SU-DHL-6 (cell line): ENCODE data around the gene CPED1.
"Not testable (repeated sequence)": the region's sequence is repeated elsewhere in the genome, so short reads cannot be mapped to it uniquely, and the experiment has no call there.

Source experiments
- H2AFZ ChIP-seq: fragments of 200-600 bp; sonication (generic); 2 replicates; pipeline ENCODE4 v1.6.1; 2014; ENCODE audit warnings: low read depth, mild to moderate bottlenecking, moderate library complexity, mixed read lengths, antibody characterized with exemption, low read length; ENCODE audit not compliant: severe bottlenecking
- H3F3A ChIP-seq: fragments of 200-600 bp; shearing (Covaris generic); 2 replicates; pipeline ENCODE4 v1.6.0; 2016; ENCODE audit warnings: antibody characterized with exemption, mild to moderate bottlenecking; ENCODE audit not compliant: insufficient read depth
- H3K27ac ChIP-seq: fragments of 200-600 bp; sonication (generic); 2 replicates; pipeline ENCODE4 v1.5.1; 2016; ENCODE audit warnings: low read depth, mild to moderate bottlenecking, low read length, moderate library complexity, mixed read lengths
- H3K27me3 ChIP-seq: fragments of 200-600 bp; sonication (generic), shearing (Covaris generic); 2 replicates; pipeline ENCODE4 v1.6.0; 2014; ENCODE audit warnings: mild to moderate bottlenecking, low read length
- H3K36me3 ChIP-seq: fragments of 200-600 bp; sonication (generic); 2 replicates; pipeline ENCODE4 v1.6.1; 2014; ENCODE audit warnings: mild to moderate bottlenecking, low read length, mixed read lengths
- H3K4me2 ChIP-seq: fragments of 300-600, 200-600 bp; shearing (Covaris generic), sonication (generic); 2 replicates; pipeline ENCODE4 v1.6.0; 2014; ENCODE audit warnings: low read length, low read depth, mild to moderate bottlenecking; ENCODE audit not compliant: poor library complexity, severe bottlenecking
- H3K4me3 ChIP-seq: fragments of 200-600 bp; sonication (generic); 2 replicates; pipeline ENCODE4 v1.5.1; 2014; ENCODE audit warnings: antibody characterized with exemption, low read length, mild to moderate bottlenecking, mixed read lengths; ENCODE audit not compliant: insufficient read depth, poor library complexity, severe bottlenecking
- H3K79me2 ChIP-seq: fragments of 200-600 bp; sonication (generic); 2 replicates; pipeline ENCODE4 v1.6.1; 2014; ENCODE audit warnings: mild to moderate bottlenecking, low read length, moderate library complexity; ENCODE audit not compliant: insufficient read depth
- H3K9ac ChIP-seq: fragments of 200-600 bp; sonication (generic); 2 replicates; pipeline ENCODE4 v1.7.0; 2014; ENCODE audit warnings: mild to moderate bottlenecking, low read length
- H3K9me2 ChIP-seq: fragments of 200-600 bp; sonication (generic); replicated peaks from 2 replicates; pipeline ENCODE4 v1.6.1; 2014; ENCODE audit warnings: low read length; ENCODE audit not compliant: insufficient read depth
- H3K9me3 ChIP-seq: fragments of 200-600 bp; sonication (generic); 2 replicates; pipeline ENCODE4 v1.6.1; 2014; ENCODE audit warnings: low read length, mixed read lengths; ENCODE audit not compliant: insufficient read depth
- H4K20me1 ChIP-seq: fragments of 200-600 bp; sonication (generic); 2 replicates; pipeline ENCODE4 v1.6.1; 2014; ENCODE audit warnings: low read depth, mild to moderate bottlenecking, antibody characterized with exemption, low read length, moderate library complexity, mixed read lengths
- EZH2phosphoT487 ChIP-seq: fragments of 200-600 bp; sonication (generic), shearing (Covaris generic); conservative IDR thresholded peaks from 2 replicates; pipeline ENCODE4 v1.6.1; 2018; ENCODE audit warnings: mild to moderate bottlenecking, antibody characterized with exemption, low read length, moderate library complexity, mixed read lengths
- TF ChIP-seq, protein P1 (sequence below): fragments of 200-600 bp; sonication (generic); IDR thresholded peaks from one replicate; pipeline ENCODE4 v1.5.1; 2017; ENCODE audit warnings: antibody characterized with exemption, mild to moderate bottlenecking, low read length, moderate library complexity; ENCODE audit not compliant: insufficient read depth, poor library complexity, severe bottlenecking

CPED1 gene

DNA sequence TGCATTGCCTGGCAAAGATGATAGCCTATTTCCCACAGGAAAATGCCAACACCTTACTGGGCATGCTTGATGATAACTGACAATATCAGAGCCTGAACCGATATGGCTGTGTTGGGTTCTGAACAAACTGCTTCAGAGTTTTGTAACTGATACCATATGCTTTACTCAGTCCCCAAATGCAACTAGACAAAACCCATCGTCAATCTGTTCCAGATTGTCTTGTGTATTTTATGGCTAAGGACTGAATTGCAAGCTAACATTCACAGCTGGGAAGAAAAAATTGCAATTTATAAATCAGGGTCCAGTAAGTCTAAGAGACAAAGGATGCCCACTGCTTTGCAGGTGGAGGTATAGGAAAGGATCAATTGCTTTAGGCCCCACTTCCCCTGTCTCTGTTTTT, 223.5 kb downstream of the CPED1 start:
- Histone ChIP-seq H3K4me2 (no peak overlapping the region), H3K79me2 (no peaks in the 10 kb centered on the region), H3K4me3 (no peak overlapping the region), H3K9ac (no peak overlapping the region), H3K36me3 (no peaks in the 10 kb centered on the region), H3K9me2 (no peaks in the 10 kb centered on the region), H4K20me1 (no peaks in the 10 kb centered on the region), H2AFZ (no peak overlapping the region), H3K27ac (no peak overlapping the region), H3K27me3 (no peaks in the 10 kb centered on the region), H3K9me3 (no peaks in the 10 kb centered on the region), H3F3A (no peaks in the 10 kb centered on the region)
- TF ChIP-seq EZH2phosphoT487 = no peak
- TF ChIP-seq, protein P1, sequence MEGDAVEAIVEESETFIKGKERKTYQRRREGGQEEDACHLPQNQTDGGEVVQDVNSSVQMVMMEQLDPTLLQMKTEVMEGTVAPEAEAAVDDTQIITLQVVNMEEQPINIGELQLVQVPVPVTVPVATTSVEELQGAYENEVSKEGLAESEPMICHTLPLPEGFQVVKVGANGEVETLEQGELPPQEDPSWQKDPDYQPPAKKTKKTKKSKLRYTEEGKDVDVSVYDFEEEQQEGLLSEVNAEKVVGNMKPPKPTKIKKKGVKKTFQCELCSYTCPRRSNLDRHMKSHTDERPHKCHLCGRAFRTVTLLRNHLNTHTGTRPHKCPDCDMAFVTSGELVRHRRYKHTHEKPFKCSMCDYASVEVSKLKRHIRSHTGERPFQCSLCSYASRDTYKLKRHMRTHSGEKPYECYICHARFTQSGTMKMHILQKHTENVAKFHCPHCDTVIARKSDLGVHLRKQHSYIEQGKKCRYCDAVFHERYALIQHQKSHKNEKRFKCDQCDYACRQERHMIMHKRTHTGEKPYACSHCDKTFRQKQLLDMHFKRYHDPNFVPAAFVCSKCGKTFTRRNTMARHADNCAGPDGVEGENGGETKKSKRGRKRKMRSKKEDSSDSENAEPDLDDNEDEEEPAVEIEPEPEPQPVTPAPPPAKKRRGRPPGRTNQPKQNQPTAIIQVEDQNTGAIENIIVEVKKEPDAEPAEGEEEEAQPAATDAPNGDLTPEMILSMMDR = no peak

DNA sequence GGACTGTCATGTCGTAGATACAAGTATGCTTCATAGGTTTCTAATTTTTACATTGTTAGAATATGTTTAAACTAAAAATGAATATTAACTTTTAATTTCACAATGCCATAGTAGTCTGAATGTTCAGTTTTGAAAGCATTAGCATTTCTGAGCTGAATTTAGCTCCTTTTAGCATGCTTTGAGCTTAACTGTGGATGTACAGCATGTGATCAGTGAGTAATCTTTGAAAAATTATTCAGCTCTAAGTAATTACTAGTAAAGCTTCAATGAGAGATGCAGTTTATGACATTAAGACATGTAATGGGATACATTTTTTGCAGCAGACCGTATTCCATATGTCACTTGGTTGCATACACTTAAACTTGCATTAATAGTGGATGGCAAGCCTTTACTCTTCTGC, 226.1 kb downstream of the CPED1 start:
- Histone ChIP-seq H2AFZ (no peak overlapping the region), H3K9me3 (no peaks in the 10 kb centered on the region), H3K27me3 (no peaks in the 10 kb centered on the region), H3K9me2 (no peaks in the 10 kb centered on the region), H3K9ac (no peak overlapping the region), H3K4me3 (no peak overlapping the region), H3F3A (no peaks in the 10 kb centered on the region), H3K36me3 (no peaks in the 10 kb centered on the region), H3K27ac (no peak overlapping the region), H3K79me2 (no peaks in the 10 kb centered on the region), H4K20me1 (no peaks in the 10 kb centered on the region), H3K4me2 (no peak overlapping the region)
- TF ChIP-seq, protein P1 = no peak
- TF ChIP-seq EZH2phosphoT487 = no peak

DNA sequence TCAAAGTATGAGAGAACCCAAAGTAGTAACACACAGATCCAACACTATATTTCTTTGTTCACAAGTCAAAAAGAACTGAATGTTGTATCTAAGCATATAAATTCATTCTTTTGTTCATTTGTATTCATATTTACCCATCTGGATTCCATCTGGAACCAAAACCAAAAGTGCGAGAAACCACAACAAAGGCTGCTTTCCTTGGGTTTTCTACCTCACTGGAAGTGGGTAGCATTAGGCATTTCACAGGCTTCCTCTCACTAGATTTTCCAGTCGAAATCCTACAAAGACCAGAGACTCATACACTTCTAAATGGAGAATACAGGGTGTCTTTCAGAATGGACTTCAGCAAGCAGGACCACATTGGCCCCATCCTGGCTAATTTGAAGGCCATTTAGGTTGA, 230.5 kb downstream of the CPED1 start:
- Histone ChIP-seq H3F3A (no peaks in the 10 kb centered on the region), H3K4me3 (no peak overlapping the region), H2AFZ (no peak overlapping the region), H3K27me3 (no peaks in the 10 kb centered on the region), H3K4me2 (no peak overlapping the region), H3K36me3 (no peaks in the 10 kb centered on the region), H4K20me1 (no peaks in the 10 kb centered on the region), H3K79me2 (no peaks in the 10 kb centered on the region), H3K9me2 (no peaks in the 10 kb centered on the region), H3K9ac (no peak overlapping the region), H3K27ac (no peak overlapping the region), H3K9me3 (no peaks in the 10 kb centered on the region)
- TF ChIP-seq, protein P1 = no peak

GRCh38 chr7:121221108-121221507, 232.6 kb downstream of the CPED1 start:
- not testable (repeated sequence) for H3K27ac ChIP-seq, H3K36me3 ChIP-seq, H2AFZ ChIP-seq, H3F3A ChIP-seq, H3K9me3 ChIP-seq, H3K9me2 ChIP-seq, H3K4me3 ChIP-seq, H3K27me3 ChIP-seq, H3K9ac ChIP-seq, H4K20me1 ChIP-seq, H3K79me2 ChIP-seq, H3K4me2 ChIP-seq
